PC-3 (cell line): ENCODE data around the gene CBX5. TPM values are rescaled to one million over a fixed set of nuclear protein-coding genes. Genes with fewer than 3 reads are reported as not detected.

ENCODE experiments used
- ATAC-seq: fragments of 200-7000 bp; cut with Tn5 transposase; 2 replicates; pipeline ENCODE4 v1.9.1; 2020; ENCODE audit warnings: mild to moderate bottlenecking, moderate library complexity
- BruUV-seq: library from RNA; stranded (reverse); fragments of 400-500 nt; replicated peaks from 2 replicates; lab custom pipeline; 2021; lab: Mats Ljungman, UMichigan
- CTCF ChIA-PET: fragments of 300-600 bp; sonication (Branson Sonifier 250); formaldehyde crosslinking; loops from one replicate; lab custom pipeline; 2022; ENCODE audit warnings: antibody characterized with exemption; lab: Charles Lee
- POLR2A ChIA-PET: fragments of 300-600 bp; sonication (Branson Sonifier 250); formaldehyde crosslinking; loops from one replicate; lab custom pipeline; 2022; ENCODE audit warnings: antibody characterized with exemption; ENCODE audit not compliant: unreplicated experiment; lab: Charles Lee
- DNase-seq: peaks from one replicate; pipeline ENCODE4 v3.0.0-alpha.2; 2015
- H2AFZ ChIP-seq: fragments of 300-600 bp; sonication (generic); 2 replicates; pipeline ENCODE4 v1.6.0; 2016; ENCODE audit warnings: antibody characterized with exemption, low read length
- H3F3A ChIP-seq: fragments of 300-600 bp; sonication (generic); one replicate; pipeline ENCODE4 v1.6.0; 2017; ENCODE audit warnings: antibody characterized with exemption, low read length, control low read depth, mild to moderate bottlenecking; ENCODE audit not compliant: unreplicated experiment
- H3K27ac ChIP-seq: fragments of 300-600 bp; sonication (generic); 2 replicates; pipeline ENCODE4 v1.5.1; 2016; ENCODE audit warnings: mild to moderate bottlenecking, low read length
- H3K27me3 ChIP-seq: fragments of 300-600 bp; sonication (generic); 2 replicates; pipeline ENCODE4 v1.6.1; 2016; ENCODE audit warnings: low read length, mixed read lengths
- H3K36me3 ChIP-seq: fragments of 300-600 bp; sonication (generic); 2 replicates; pipeline ENCODE4 v1.6.1; 2016; ENCODE audit warnings: low read depth, mixed run types, low read length, mixed read lengths
- H3K4me1 ChIP-seq: fragments of 300-600 bp; sonication (generic); 2 replicates; pipeline ENCODE4 v1.5.1; 2016; ENCODE audit warnings: low read length; ENCODE audit not compliant: insufficient read depth
- H3K4me2 ChIP-seq: fragments of 300-600 bp; sonication (generic); 2 replicates; pipeline ENCODE4 v1.6.0; 2016; ENCODE audit warnings: low read length
- H3K4me3 ChIP-seq: fragments of 300-600 bp; sonication (generic); 2 replicates; pipeline ENCODE4 v1.5.1; 2016; ENCODE audit warnings: mild to moderate bottlenecking, low read length, mixed read lengths
- H3K79me2 ChIP-seq: fragments of 300-600 bp; sonication (generic); 2 replicates; pipeline ENCODE4 v1.6.1; 2017; ENCODE audit warnings: low read length, mixed read lengths
- H3K9ac ChIP-seq: fragments of 300-600 bp; sonication (generic); 2 replicates; pipeline ENCODE4 v1.6.0; 2016; ENCODE audit warnings: mild to moderate bottlenecking, low read length
- H3K9me2 ChIP-seq: fragments of 300-600 bp; sonication (generic); replicated peaks from 2 replicates; pipeline ENCODE4 v1.6.1; 2016; ENCODE audit warnings: mixed run types, low read length, mixed read lengths
- H3K9me3 ChIP-seq: fragments of 300-600 bp; sonication (generic); 2 replicates; pipeline ENCODE4 v1.6.1; 2016; ENCODE audit warnings: low read length, mixed read lengths
- H4K20me1 ChIP-seq: fragments of 300-600 bp; sonication (generic); 2 replicates; pipeline ENCODE4 v1.6.1; 2016; ENCODE audit warnings: low read length, mixed read lengths
- CTCF ChIP-seq: fragments of 300-600 bp; sonication (generic); conservative IDR thresholded peaks from 2 replicates; pipeline ENCODE4 v1.5.1; 2017; ENCODE audit warnings: antibody characterized with exemption, low read depth, mild to moderate bottlenecking, low read length
- EZH2 ChIP-seq: fragments of 300-600 bp; sonication (generic); IDR thresholded peaks from one replicate; pipeline ENCODE4 v1.6.1; 2017; ENCODE audit warnings: antibody characterized with exemption, mild to moderate bottlenecking, low read length; ENCODE audit not compliant: unreplicated experiment
- EZH2phosphoT487 ChIP-seq: fragments of 300-600 bp; sonication (generic); IDR thresholded peaks from 2 replicates; pipeline ENCODE4 v1.6.1; 2018; ENCODE audit warnings: mild to moderate bottlenecking, antibody characterized with exemption, low read length, borderline replicate concordance
- intact Hi-C: fragments of 100-400 bp; cut with micrococcal nuclease; formaldehyde crosslinking; loops from 2 replicates; pipeline ENCODE4 v1.9.0; 2023
- total RNA-seq: library from RNA; depleted of rRNA; stranded (reverse); fragments of >200 nt; gene quantifications from 2 replicates; pipeline ENCODE4 v1.2.3, GENCODE V29; 2014

CBX5 gene
- total RNA-seq, 1 experiment from 2014 or later = 14.9 TPM

GRCh38 chr12:54292083-54292930, 12.4 kb upstream of the CBX5 start:
- no peak overlapping the region for H2AFZ ChIP-seq
- no peak overlapping the region for H3K9ac ChIP-seq
- no peak for TF ChIP-seq EZH2
- no peak overlapping the region for H3K27ac ChIP-seq
- H4K20me1 ChIP-seq = peaks cover 10% of the 10 kb centered on the region
- H3F3A ChIP-seq = peaks cover 10% of the 10 kb centered on the region
- H3K36me3 ChIP-seq = peaks cover 7% of the 10 kb centered on the region
- no peaks in the 10 kb centered on the region for H3K9me3 ChIP-seq
- no TSS peak for BruUV-seq
- no peaks in the 10 kb centered on the region for H3K79me2 ChIP-seq
- H3K4me2 ChIP-seq = no peak overlapping the region
- no peaks in the 10 kb centered on the region for H3K4me1 ChIP-seq
- ATAC-seq = no peak
- no peaks in the 10 kb centered on the region for H3K9me2 ChIP-seq
- ChIA-PET POLR2A (interaction anchor here (0.7 to 1.1 kb wide), 2 partner anchors 33 to 67 kb away, joined by 4 to 6 read pairs; partner anchors contain the start of gene COPZ1), CTCF (interaction anchor here (0.5 kb wide), 1 partner anchor 43 kb away, joined by 5 read pairs; no protein-coding TSS in a partner anchor)
- no peaks in the 10 kb centered on the region for H3K27me3 ChIP-seq
- intact Hi-C loops = no loop called here
- H3K4me3 ChIP-seq = no peak overlapping the region
- DNase-seq = no peak

GRCh38 chr12:54287261-54288157, 7.6 kb upstream of the CBX5 start:
- peaks cover 40% of the 10 kb centered on the region for H3F3A ChIP-seq
- H3K4me3 ChIP-seq = no peak overlapping the region
- no peak; the same call in 1 of the 2 replicates for ATAC-seq
- peaks cover 48% of the 10 kb centered on the region for H3K36me3 ChIP-seq
- H3K4me2 ChIP-seq = no peak overlapping the region
- H2AFZ ChIP-seq = no peak overlapping the region
- BruUV-seq = no TSS peak
- H3K4me1 ChIP-seq = peaks cover 16% of the 10 kb centered on the region
- peaks cover 54% of the 10 kb centered on the region for H4K20me1 ChIP-seq
- H3K9me2 ChIP-seq = no peaks in the 10 kb centered on the region
- ChIA-PET POLR2A (interaction anchor here (0.6 kb wide), 1 partner anchor 50 kb away, joined by 3 read pairs; no protein-coding TSS in a partner anchor), CTCF (interaction anchor here (0.8 kb wide), 2 partner anchors 37 to 71 kb away, joined by 3 to 12 read pairs; partner anchors contain the start of gene COPZ1)
- intact Hi-C loops = no loop called here
- H3K9ac ChIP-seq = no peak overlapping the region
- H3K9me3 ChIP-seq = no peaks in the 10 kb centered on the region
- H3K27ac ChIP-seq = no peak overlapping the region
- peaks cover 26% of the 10 kb centered on the region for H3K79me2 ChIP-seq
- no peak for DNase-seq
- no peaks in the 10 kb centered on the region for H3K27me3 ChIP-seq
- TF ChIP-seq CTCF (no peak), EZH2phosphoT487 (no peak), EZH2 (no peak)
